Measurements from ENCODE around the gene GALNT2. TPM values are rescaled to one million over a fixed set of nuclear protein-coding genes. Genes with fewer than 3 reads are reported as not detected.

The GALNT2 gene
- polyA plus RNA-seq, 3 donors: 19.6 to 25.6 (median 23.4) TPM

DNA sequence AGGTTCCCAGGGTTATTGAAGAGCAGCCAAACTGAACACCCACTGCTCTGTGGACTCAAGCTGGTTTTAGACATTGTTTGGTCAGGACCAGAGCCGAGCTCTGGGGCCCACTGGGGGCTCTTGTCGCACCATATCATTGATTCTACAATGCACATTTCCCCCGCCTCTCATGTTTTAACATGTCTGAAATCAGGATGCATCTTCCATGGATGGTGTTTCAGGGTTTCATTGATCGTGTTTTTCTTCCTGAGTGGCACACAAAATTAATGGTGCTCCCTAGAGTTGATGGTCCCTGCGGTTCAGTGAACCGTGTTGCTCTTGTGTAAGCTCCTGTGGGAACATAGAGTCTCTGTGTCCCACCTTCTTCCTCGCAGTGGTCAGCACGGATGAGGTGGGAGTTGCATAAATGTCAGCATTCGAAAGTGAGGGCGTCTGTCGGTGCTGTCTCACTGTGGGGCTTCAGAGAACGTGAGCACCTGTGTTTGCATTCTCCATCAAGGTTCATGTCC lies 38.3 kb downstream of the GALNT2 start:
- 73% methylated on average over 5 of the region's 12 CpGs for WGBS (ENCODE audit: insufficient coverage)
- H3K9me3 Mint-ChIP-seq: no peaks in the 10 kb centered on the region
- Histone ChIP-seq H3K9ac (ENCODE audit: insufficient read depth, low read length, poor library complexity, severe bottlenecking) (no peak overlapping the region), H3K79me2 (ENCODE audit: insufficient read depth, low read length) (peaks cover 89% of the 10 kb centered on the region), H3K9me3 (replicated peaks in 1 of 2; ENCODE audit: control insufficient read depth in 1 of 2, insufficient read depth in 1 of 2, low read length in 2 of 2) (no peaks in the 10 kb centered on the region), H3K4me2 (replicated peaks; ENCODE audit: extremely low read depth, low read length, poor library complexity, severe bottlenecking) (peak overlapping the region; percentile 59), H3K27ac (ENCODE audit: low read depth in 1 of 2, low read length in 2 of 2) (peak overlapping the region; percentile 9 to 65), H3K27me3 (ENCODE audit: control insufficient read depth in 2 of 2, insufficient read depth in 2 of 2, low read length in 2 of 2) (no peaks in the 10 kb centered on the region), H2AFZ (ENCODE audit: insufficient read depth, low read depth, low read length, poor library complexity, severe bottlenecking) (no peak overlapping the region), H3K4me3 (replicated peaks in 1 of 3; ENCODE audit: low read depth in 2 of 3, low read length in 3 of 3) (peak overlapping the region in 1 of 3 experiments; percentile 51), H4K20me1 (ENCODE audit: insufficient read depth, low read length) (peaks cover 100% of the 10 kb centered on the region), H3K4me1 (ENCODE audit: control insufficient read depth in 1 of 2, insufficient read depth in 2 of 2, low read length in 2 of 2) (peaks cover 41 to 53% of the 10 kb centered on the region in 2 donors), H3K36me3 (replicated peaks in 1 of 2; ENCODE audit: control insufficient read depth in 1 of 2, insufficient read depth in 2 of 2, low read length in 2 of 2) (no peaks in the 10 kb centered on the region)
- intact Hi-C loops (cut with micrococcal nuclease): loop anchor here in 1 of 2 donors (5.0 kb wide), 1 partner anchor 42 kb away; no protein-coding TSS in a partner anchor
- H3K27me3 Mint-ChIP-seq (ENCODE audit: low read depth in 3 of 3): peaks cover 0 to 3% (median 0%) of the 10 kb centered on the region in 3 donors
- no peak for DNase-seq
- H3K27ac Mint-ChIP-seq: peak overlapping the region; percentile 73 to 92 (median 85)
- TF ChIP-seq, protein P1, sequence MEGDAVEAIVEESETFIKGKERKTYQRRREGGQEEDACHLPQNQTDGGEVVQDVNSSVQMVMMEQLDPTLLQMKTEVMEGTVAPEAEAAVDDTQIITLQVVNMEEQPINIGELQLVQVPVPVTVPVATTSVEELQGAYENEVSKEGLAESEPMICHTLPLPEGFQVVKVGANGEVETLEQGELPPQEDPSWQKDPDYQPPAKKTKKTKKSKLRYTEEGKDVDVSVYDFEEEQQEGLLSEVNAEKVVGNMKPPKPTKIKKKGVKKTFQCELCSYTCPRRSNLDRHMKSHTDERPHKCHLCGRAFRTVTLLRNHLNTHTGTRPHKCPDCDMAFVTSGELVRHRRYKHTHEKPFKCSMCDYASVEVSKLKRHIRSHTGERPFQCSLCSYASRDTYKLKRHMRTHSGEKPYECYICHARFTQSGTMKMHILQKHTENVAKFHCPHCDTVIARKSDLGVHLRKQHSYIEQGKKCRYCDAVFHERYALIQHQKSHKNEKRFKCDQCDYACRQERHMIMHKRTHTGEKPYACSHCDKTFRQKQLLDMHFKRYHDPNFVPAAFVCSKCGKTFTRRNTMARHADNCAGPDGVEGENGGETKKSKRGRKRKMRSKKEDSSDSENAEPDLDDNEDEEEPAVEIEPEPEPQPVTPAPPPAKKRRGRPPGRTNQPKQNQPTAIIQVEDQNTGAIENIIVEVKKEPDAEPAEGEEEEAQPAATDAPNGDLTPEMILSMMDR (IDR thresholded peaks at IDR 0.05): no peak
- H3K4me1 Mint-ChIP-seq: peaks cover 65% of the 10 kb centered on the region
- peaks cover 8% of the 10 kb centered on the region in 2 donors for H3K36me3 Mint-ChIP-seq
- peak overlapping the region; percentile 31 to 73 for H3K4me3 Mint-ChIP-seq

DNA sequence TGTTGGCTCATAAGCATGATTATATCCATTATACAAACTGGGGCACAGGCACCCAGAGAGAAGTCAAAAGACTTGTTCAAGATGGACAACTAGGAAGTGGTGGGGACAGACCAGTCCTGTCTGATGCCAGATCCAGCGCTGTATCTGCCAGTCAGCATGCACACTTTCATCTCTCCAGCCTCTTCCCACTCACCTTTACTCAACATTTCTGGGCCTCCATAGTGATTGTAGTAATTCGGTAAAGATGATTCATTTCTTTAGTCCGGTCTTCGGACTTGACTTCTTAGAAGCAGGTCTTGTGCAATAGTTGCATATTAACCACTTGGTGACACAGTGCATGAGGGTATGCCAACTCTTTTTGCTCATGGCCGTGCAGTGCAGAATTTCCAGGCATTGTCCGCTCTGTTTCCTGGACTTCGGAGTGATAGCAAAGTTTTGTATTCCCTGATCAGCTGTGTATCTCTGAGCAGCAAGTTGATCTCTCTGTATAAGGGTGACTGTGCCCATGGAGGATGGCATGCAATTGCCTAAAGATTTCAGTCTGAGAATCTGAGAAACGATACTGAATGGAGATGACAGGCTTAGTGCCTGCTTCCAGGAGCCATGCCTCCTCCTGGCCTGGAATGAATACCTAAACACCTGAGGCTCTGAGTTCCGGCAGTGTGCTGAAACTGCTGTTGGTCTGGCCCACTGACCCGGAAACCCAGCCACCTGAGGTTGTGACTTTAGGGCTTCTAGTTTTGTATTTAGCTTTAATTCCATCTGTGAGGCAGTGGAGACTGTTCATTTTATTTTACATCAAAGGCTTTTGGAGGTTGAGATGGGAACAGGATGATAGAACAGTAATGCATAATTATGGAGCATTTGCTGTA lies 39.0 kb downstream of the GALNT2 start:
- no peaks in the 10 kb centered on the region for H3K9me3 Mint-ChIP-seq
- peak overlapping the region; percentile 62 to 88 (median 80) for H3K27ac Mint-ChIP-seq
- Histone ChIP-seq H4K20me1 (ENCODE audit: insufficient read depth, low read length) (peaks cover 100% of the 10 kb centered on the region), H3K27me3 (ENCODE audit: control insufficient read depth in 2 of 2, insufficient read depth in 2 of 2, low read length in 2 of 2) (no peaks in the 10 kb centered on the region), H3K9me3 (replicated peaks in 1 of 2; ENCODE audit: control insufficient read depth in 1 of 2, insufficient read depth in 1 of 2, low read length in 2 of 2) (no peaks in the 10 kb centered on the region), H3K27ac (ENCODE audit: low read depth in 1 of 2, low read length in 2 of 2) (peak overlapping the region in 1 of 2 donors; percentile 65), H3K4me3 (replicated peaks in 1 of 3; ENCODE audit: low read depth in 2 of 3, low read length in 3 of 3) (peak overlapping the region in 1 of 3 experiments; percentile 51), H3K4me2 (replicated peaks; ENCODE audit: extremely low read depth, low read length, poor library complexity, severe bottlenecking) (peak overlapping the region; percentile 59), H3K4me1 (ENCODE audit: control insufficient read depth in 1 of 2, insufficient read depth in 2 of 2, low read length in 2 of 2) (peaks cover 41 to 53% of the 10 kb centered on the region in 2 donors), H3K36me3 (replicated peaks in 1 of 2; ENCODE audit: control insufficient read depth in 1 of 2, insufficient read depth in 2 of 2, low read length in 2 of 2) (no peaks in the 10 kb centered on the region), H3K9ac (ENCODE audit: insufficient read depth, low read length, poor library complexity, severe bottlenecking) (no peak overlapping the region), H3K79me2 (ENCODE audit: insufficient read depth, low read length) (peaks cover 90% of the 10 kb centered on the region), H2AFZ (ENCODE audit: insufficient read depth, low read depth, low read length, poor library complexity, severe bottlenecking) (no peak overlapping the region)
- intact Hi-C loops (cut with micrococcal nuclease): loop anchor here in 1 of 2 donors (5.0 kb wide), 1 partner anchor 41 kb away; no protein-coding TSS in a partner anchor
- peaks cover 8% of the 10 kb centered on the region in 2 donors for H3K36me3 Mint-ChIP-seq
- DNase-seq: peak; percentile 38 to 83 (median 78)
- peak overlapping the region; percentile 31 to 64 for H3K4me3 Mint-ChIP-seq
- peaks cover 65% of the 10 kb centered on the region for H3K4me1 Mint-ChIP-seq
- 43% methylated on average over 4 of the region's 10 CpGs for WGBS (ENCODE audit: insufficient coverage)
- peaks cover 0 to 3% (median 0%) of the 10 kb centered on the region in 3 donors for H3K27me3 Mint-ChIP-seq (ENCODE audit: low read depth in 3 of 3)
- TF ChIP-seq, protein P1 (IDR thresholded peaks at IDR 0.05): no peak

Measured in CD14-positive monocyte (primary cell).